NOMO-1 treated with dmso at 0.1 percent for 144 hours (cell line): ENCODE results near the gene SORCS2.

ENCODE experiments used
- DNase-seq: peaks from one replicate; lab custom pipeline; 2025; ENCODE audit not compliant: unreplicated experiment; lab: John Stamatoyannopoulos, UW

Gene SORCS2

GRCh38 chr4:7348946-7349900 lies 156.9 kb downstream of the SORCS2 start:
- DNase-seq, result no peak

- no peak for DNase-seq
Observed at GRCh38 chr4:7350396-7350795, 158.1 kb downstream of the SORCS2 start.

GRCh38 chr4:7351014-7351413 lies 158.7 kb downstream of the SORCS2 start:
- no peak for DNase-seq

- no peak for DNase-seq
Observed at GRCh38 chr4:7352486-7352885, 160.1 kb downstream of the SORCS2 start.

GRCh38 chr4:7353046-7353790 lies 160.9 kb downstream of the SORCS2 start:
- DNase-seq, result no peak

- no peak for DNase-seq
Observed at GRCh38 chr4:7353846-7354610, 161.7 kb downstream of the SORCS2 start.

- no peak for DNase-seq
Observed at GRCh38 chr4:7354927-7355326, 162.6 kb downstream of the SORCS2 start.

- no peak for DNase-seq
Observed at GRCh38 chr4:7355795-7356194, 163.5 kb downstream of the SORCS2 start.

- DNase-seq, result no peak
Observed at GRCh38 chr4:7356667-7357310, 164.5 kb downstream of the SORCS2 start.

GRCh38 chr4:7357323-7357722 lies 165.0 kb downstream of the SORCS2 start:
- no peak for DNase-seq

- no peak for DNase-seq
Observed at GRCh38 chr4:7358100-7358735, 165.9 kb downstream of the SORCS2 start.

GRCh38 chr4:7359400-7360062 lies 167.2 kb downstream of the SORCS2 start:
- DNase-seq, result no peak

GRCh38 chr4:7360806-7361205 lies 168.5 kb downstream of the SORCS2 start:
- no peak for DNase-seq

GRCh38 chr4:7361280-7361895 lies 169.1 kb downstream of the SORCS2 start:
- no peak for DNase-seq

- DNase-seq, result no peak
Observed at GRCh38 chr4:7362341-7362740, 170.0 kb downstream of the SORCS2 start.

- no peak for DNase-seq
Observed at GRCh38 chr4:7362862-7363430, 170.6 kb downstream of the SORCS2 start.

- no peak for DNase-seq
Observed at GRCh38 chr4:7364979-7365378, 172.6 kb downstream of the SORCS2 start.

- no peak for DNase-seq
Observed at GRCh38 chr4:7365462-7366179, 173.3 kb downstream of the SORCS2 start.
